GM13977 (cell line): Measurements from ENCODE around the gene GZMM.

ENCODE experiments used
- DNase-seq: peaks from one replicate; pipeline ENCODE4 v3.0.0; 2012; ENCODE audit warnings: low spot score
- in situ Hi-C: fragments of 300-500 bp; cut with MboI; formaldehyde crosslinking; loops from one replicate; pipeline ENCODE4 v1.12.0; 2022; ENCODE audit warnings: low sequenced_read_pairs, low pct_unique_long_range_greater_than_20kb, mixed read lengths, inconsistent platforms; ENCODE audit not compliant: unreplicated experiment
- TF ChIP-seq, protein P1 (sequence below): IDR thresholded peaks from 2 replicates; pipeline ENCODE4 v1.5.1; 2012; ENCODE audit warnings: mild to moderate bottlenecking, control low read depth; ENCODE audit not compliant: insufficient read depth; ENCODE audit errors: extremely low read depth, missing control alignments

GZMM gene

DNA sequence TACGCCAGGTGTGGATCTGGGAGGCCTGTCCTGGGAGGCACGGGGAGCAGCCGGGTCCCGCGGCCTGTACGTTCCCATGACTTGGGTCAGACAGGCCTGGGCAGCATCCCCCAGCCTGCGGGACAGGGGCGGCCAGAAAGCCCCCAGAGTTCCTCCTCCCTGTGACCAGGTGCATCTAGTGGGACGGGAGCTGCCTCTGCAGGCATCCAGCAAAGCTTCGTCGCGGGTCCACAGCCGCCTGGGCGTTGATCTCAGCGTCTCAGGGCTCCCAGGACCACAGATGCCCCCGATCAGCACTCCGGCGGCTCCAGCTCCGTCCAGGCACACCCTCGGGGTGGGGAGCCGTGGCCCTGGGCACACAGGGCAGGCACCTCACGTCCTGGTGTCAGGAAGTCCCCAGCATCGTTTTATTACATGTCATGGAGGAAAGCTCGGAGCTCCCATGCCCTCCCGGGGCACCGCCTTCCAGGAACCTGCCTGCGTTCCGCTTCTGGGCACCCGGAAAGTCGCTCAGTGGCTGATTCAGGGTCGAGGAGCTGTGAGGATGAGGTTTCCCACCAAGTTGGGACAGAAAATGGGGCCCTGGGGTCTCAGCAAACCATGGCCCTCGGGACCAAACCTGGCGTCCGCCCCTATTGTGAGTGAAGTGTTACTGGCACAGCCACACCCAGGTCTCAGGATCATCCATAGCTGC is 1.5 kb upstream of the GZMM start:
- no peak for DNase-seq
- TF ChIP-seq, protein P1, sequence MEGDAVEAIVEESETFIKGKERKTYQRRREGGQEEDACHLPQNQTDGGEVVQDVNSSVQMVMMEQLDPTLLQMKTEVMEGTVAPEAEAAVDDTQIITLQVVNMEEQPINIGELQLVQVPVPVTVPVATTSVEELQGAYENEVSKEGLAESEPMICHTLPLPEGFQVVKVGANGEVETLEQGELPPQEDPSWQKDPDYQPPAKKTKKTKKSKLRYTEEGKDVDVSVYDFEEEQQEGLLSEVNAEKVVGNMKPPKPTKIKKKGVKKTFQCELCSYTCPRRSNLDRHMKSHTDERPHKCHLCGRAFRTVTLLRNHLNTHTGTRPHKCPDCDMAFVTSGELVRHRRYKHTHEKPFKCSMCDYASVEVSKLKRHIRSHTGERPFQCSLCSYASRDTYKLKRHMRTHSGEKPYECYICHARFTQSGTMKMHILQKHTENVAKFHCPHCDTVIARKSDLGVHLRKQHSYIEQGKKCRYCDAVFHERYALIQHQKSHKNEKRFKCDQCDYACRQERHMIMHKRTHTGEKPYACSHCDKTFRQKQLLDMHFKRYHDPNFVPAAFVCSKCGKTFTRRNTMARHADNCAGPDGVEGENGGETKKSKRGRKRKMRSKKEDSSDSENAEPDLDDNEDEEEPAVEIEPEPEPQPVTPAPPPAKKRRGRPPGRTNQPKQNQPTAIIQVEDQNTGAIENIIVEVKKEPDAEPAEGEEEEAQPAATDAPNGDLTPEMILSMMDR, result no peak
- in situ Hi-C loops, result no loop called here

DNA sequence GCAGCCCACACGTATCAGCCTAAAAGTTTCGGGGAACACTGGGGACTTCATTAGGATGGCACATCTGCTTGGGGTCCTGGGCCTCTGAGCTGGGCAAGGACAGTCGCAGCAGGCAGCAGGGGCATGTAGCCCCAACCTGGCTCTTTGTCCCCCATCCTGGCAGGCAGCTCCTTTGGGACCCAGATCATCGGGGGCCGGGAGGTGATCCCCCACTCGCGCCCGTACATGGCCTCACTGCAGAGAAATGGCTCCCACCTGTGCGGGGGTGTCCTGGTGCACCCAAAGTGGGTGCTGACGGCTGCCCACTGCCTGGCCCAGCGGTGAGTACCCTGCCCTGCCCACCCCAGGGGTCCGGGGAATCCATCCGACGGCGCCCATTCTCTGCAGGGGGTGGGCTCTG is 3.3 kb downstream of the GZMM start:
- in situ Hi-C loops, result no loop called here
- DNase-seq, result no peak
- TF ChIP-seq, protein P1, result no peak

DNA sequence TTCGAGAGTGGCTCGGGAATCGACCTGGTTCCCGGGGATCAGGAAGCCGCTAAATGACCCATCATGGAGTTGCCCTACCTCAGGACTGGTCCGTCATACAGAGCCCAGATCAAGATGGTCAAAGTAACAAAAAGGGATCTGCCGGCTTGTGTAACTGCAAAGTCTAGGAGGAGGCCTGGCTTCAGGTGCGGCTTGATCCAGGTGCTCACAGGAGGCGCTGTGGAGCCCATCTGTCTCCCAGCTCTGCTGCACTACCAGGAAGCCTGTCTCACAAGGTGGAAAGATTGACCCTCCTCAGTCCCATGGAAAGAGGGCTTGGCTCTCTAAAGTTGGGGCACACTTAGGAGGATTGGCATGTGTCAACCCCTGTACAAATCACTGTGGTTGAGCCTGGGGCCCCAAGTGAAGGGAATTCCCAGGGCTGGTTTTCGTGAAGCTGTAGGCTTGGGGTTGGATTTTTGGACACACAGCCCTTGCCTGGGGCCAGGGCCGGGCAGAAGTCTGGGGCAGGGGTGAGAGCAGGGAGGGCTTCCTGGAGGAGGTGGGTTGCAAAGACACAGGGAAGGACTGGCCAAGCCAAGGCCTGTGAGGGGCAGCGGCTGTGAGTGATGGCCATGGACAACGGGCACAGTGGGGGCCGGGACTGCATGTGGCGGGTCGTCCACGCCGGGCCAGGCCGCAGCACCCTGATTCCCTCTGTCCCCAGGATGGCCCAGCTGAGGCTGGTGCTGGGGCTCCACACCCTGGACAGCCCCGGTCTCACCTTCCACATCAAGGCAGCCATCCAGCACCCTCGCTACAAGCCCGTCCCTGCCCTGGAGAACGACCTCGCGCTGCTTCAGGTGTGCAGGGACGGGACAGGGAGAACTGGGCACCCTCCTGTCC is 4.2 kb downstream of the GZMM start:
- in situ Hi-C loops, result no loop called here
- no peak for DNase-seq
- TF ChIP-seq, protein P1, result no peak

DNA sequence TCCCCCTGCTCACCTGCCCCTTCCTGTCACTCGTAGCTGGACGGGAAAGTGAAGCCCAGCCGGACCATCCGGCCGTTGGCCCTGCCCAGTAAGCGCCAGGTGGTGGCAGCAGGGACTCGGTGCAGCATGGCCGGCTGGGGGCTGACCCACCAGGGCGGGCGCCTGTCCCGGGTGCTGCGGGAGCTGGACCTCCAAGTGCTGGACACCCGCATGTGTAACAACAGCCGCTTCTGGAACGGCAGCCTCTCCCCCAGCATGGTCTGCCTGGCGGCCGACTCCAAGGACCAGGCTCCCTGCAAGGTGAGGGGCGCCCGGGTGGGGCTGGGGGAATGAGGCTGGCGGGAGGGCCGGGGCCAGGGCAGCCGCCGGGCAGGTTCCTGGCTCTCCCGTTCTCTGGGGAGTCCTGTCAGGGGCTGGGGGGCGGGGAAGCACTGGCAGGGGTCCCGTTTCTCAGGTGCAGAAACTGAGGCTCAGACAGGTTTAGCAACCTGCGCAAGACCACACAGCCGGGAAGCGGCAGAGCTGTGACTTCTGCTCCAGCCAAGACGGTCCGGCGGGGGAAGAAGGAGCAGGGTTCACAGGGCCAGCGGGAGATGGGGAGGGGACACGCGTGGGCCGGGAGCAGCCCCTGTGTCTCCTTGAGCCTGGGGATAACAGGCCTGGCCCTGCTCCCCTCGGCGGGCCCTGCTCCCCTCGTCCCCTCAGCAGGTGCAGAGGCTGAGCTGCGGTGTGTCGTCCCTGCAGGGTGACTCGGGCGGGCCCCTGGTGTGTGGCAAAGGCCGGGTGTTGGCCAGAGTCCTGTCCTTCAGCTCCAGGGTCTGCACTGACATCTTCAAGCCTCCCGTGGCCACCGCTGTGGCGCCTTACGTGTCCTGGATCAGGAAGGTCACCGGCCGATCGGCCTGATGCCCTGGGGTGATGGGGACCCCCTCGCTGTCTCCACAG is 5.3 kb downstream of the GZMM start:
- no peak for DNase-seq
- in situ Hi-C loops, result no loop called here
- TF ChIP-seq, protein P1, result no peak

DNA sequence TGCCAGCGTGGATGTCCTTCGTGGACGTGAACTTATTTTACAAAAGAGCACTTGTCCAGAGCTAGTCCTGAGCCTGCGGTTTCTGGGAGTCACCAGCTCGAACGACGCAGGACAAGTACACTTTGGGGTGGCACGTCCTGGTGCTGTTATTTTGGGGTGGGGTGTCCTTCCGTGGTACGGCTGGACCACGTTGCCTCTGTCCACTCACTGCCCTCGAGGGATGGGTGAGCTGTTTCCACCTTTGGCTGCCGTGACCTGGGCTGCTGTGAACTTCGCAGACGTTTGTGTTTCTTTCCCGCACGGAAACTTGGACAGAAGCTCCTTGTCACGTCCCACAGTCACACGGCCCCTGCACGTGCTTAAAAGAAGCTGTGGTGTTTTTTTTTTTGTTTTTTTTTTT is 11.0 kb downstream of the GZMM start:
- no peak for DNase-seq
- in situ Hi-C loops, result no loop called here
- TF ChIP-seq, protein P1, result no peak

DNA sequence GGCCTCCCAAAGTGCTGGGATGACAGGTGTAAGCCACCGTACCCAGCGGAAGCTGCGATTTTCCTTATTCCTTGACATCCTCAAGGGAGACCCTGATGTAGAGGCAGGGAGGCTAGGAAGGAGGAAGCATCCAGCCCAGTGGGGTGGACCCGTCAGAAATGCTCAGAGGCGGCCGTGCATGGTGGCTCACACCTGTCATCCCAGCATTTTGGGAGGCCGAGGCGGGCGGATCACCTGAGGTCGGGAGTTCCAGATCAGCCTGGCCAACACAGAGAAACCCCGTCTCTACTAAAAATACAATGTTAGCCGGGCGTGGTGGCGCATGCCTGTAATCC is 11.6 kb downstream of the GZMM start:
- TF ChIP-seq, protein P1, result no peak
- in situ Hi-C loops, result no loop called here
- DNase-seq, result no peak
